ENCODE results near the gene COMT.

Gene COMT

DNA sequence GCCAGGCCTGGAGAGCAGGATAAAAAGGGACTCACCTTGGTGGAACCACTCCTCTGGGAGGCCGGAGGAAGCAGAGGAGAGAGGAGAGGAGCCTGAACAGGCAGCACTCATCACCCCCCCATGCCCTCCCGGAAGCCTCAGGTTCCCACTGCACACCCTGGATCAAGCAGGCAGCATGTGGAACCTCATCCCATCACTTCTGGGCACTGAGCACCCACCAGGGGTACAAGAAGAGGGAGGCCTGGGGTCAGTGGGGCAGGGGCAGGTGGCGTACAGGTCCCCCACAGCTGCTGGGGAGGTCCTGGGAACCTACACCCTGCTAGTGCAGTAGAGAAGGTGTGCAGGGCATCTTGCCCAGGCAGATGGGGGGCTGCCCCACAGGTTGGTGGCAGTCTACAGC lies 35.1 kb downstream of the COMT start:
- Histone ChIP-seq H3K4me1 (ENCODE audit: control insufficient read depth in 5 of 5, insufficient read depth in 5 of 5, low read length in 5 of 5) (peaks cover 0 to 15% (median 0%) of the 10 kb centered on the region in 5 donors), H3K4me3 (ENCODE audit: low read depth in 1 of 5, low read length in 5 of 5) (no peak overlapping the region), H3K9me3 (ENCODE audit: control insufficient read depth in 5 of 5, low read length in 5 of 5) (no peaks in the 10 kb centered on the region), H3K36me3 (ENCODE audit: control insufficient read depth in 5 of 5, insufficient read depth in 5 of 5, low read length in 5 of 5) (peaks cover 0 to 63% (median 49%) of the 10 kb centered on the region in 5 donors), H3K27me3 (ENCODE audit: control insufficient read depth in 5 of 5, insufficient read depth in 4 of 5, low read length in 5 of 5) (no peaks in the 10 kb centered on the region), H3K27ac (ENCODE audit: low read depth, low read length) (no peak overlapping the region), H3K9ac (ENCODE audit: low read length in 5 of 5) (no peak overlapping the region)

GRCh38 chr22:19977296-19978243 lies 36.0 kb downstream of the COMT start:
- Histone ChIP-seq H3K4me3 (ENCODE audit: low read depth in 1 of 5, low read length in 5 of 5) (no peak overlapping the region), H3K9me3 (ENCODE audit: control insufficient read depth in 5 of 5, low read length in 5 of 5) (no peaks in the 10 kb centered on the region), H3K27ac (ENCODE audit: low read depth, low read length) (no peak overlapping the region), H3K9ac (ENCODE audit: low read length in 5 of 5) (no peak overlapping the region), H3K27me3 (ENCODE audit: control insufficient read depth in 5 of 5, insufficient read depth in 4 of 5, low read length in 5 of 5) (no peaks in the 10 kb centered on the region), H3K36me3 (ENCODE audit: control insufficient read depth in 5 of 5, insufficient read depth in 5 of 5, low read length in 5 of 5) (peaks cover 0 to 57% (median 45%) of the 10 kb centered on the region in 5 donors), H3K4me1 (ENCODE audit: control insufficient read depth in 5 of 5, insufficient read depth in 5 of 5, low read length in 5 of 5) (peaks cover 0 to 15% (median 0%) of the 10 kb centered on the region in 5 donors)

GRCh38 chr22:19978748-19979147 lies 37.2 kb downstream of the COMT start:
- Histone ChIP-seq H3K4me3 (ENCODE audit: low read depth in 1 of 5, low read length in 5 of 5) (no peak overlapping the region), H3K4me1 (ENCODE audit: control insufficient read depth in 5 of 5, insufficient read depth in 5 of 5, low read length in 5 of 5) (peaks cover 0 to 15% (median 0%) of the 10 kb centered on the region in 5 donors), H3K9ac (ENCODE audit: low read length in 5 of 5) (no peak overlapping the region), H3K27me3 (ENCODE audit: control insufficient read depth in 5 of 5, insufficient read depth in 4 of 5, low read length in 5 of 5) (no peaks in the 10 kb centered on the region), H3K9me3 (ENCODE audit: control insufficient read depth in 5 of 5, low read length in 5 of 5) (no peaks in the 10 kb centered on the region), H3K36me3 (ENCODE audit: control insufficient read depth in 5 of 5, insufficient read depth in 5 of 5, low read length in 5 of 5) (peaks cover 0 to 49% (median 38%) of the 10 kb centered on the region in 5 donors), H3K27ac (ENCODE audit: low read depth, low read length) (no peak overlapping the region)

GRCh38 chr22:19979712-19980493 lies 38.3 kb downstream of the COMT start:
- Histone ChIP-seq H3K4me1 (ENCODE audit: control insufficient read depth in 5 of 5, insufficient read depth in 5 of 5, low read length in 5 of 5) (peaks cover 0 to 13% (median 2%) of the 10 kb centered on the region in 5 donors), H3K9me3 (ENCODE audit: control insufficient read depth in 5 of 5, low read length in 5 of 5) (no peaks in the 10 kb centered on the region), H3K4me3 (ENCODE audit: low read depth in 1 of 5, low read length in 5 of 5) (no peak overlapping the region), H3K27me3 (ENCODE audit: control insufficient read depth in 5 of 5, insufficient read depth in 4 of 5, low read length in 5 of 5) (no peaks in the 10 kb centered on the region), H3K27ac (ENCODE audit: low read depth, low read length) (no peak overlapping the region), H3K9ac (ENCODE audit: low read length in 5 of 5) (no peak overlapping the region), H3K36me3 (ENCODE audit: control insufficient read depth in 5 of 5, insufficient read depth in 5 of 5, low read length in 5 of 5) (peaks cover 0 to 48% (median 36%) of the 10 kb centered on the region in 5 donors)

GRCh38 chr22:19980766-19981165 lies 39.2 kb downstream of the COMT start:
- no peaks in the 10 kb centered on the region for H3K27me3 ChIP-seq (ENCODE audit: control insufficient read depth in 5 of 5, insufficient read depth in 4 of 5, low read length in 5 of 5)
- H3K4me3 ChIP-seq (ENCODE audit: low read depth in 1 of 5, low read length in 5 of 5) = no peak overlapping the region
- H3K4me1 ChIP-seq (ENCODE audit: control insufficient read depth in 5 of 5, insufficient read depth in 5 of 5, low read length in 5 of 5) = peaks cover 0 to 13% (median 7%) of the 10 kb centered on the region in 5 donors
- peaks cover 0 to 48% (median 36%) of the 10 kb centered on the region in 5 donors for H3K36me3 ChIP-seq (ENCODE audit: control insufficient read depth in 5 of 5, insufficient read depth in 5 of 5, low read length in 5 of 5)
- H3K9ac ChIP-seq (ENCODE audit: low read length in 5 of 5) = no peak overlapping the region
- no peak overlapping the region for H3K27ac ChIP-seq (ENCODE audit: low read depth, low read length)
- H3K9me3 ChIP-seq (ENCODE audit: control insufficient read depth in 5 of 5, low read length in 5 of 5) = no peaks in the 10 kb centered on the region

DNA sequence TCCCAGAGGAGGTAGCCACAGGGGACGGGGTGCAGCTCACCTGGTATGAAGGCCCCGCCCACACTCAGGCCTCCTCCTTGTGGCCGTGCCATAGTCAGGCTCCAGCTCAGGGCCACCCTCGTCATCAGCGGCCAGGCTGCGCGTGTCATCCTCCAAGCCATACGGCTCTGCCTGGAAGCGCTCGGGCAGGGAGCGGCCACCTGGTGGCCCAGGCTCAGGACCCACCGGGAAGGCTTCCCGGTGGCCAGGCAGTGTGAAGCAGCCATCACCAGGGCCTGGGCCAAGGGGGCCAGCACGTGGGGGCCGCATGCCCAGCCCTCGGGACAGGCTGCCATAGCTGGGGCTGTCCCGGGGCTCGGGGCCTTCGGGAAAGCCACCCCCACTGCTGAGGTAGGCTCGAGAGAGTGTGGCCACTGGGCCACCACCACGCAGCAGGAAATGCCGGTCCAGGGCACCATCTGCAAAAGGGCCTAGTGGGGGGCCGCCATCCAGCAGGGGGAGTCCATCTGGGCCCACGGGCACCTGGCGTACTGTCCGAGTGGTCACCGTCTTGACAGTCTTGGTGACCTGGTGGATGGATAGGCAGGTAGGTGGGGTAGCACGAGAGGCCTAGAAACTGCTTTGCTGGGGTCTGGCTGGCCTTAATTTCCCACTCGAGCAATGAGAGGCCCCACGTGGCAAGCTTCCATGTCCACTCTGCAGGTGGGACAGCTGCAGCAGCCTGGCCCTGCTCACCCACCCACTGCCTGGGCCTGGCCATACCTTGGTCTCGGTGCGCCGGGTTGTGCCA lies 39.8 kb downstream of the COMT start:
- no peaks in the 10 kb centered on the region for H3K9me3 ChIP-seq (ENCODE audit: control insufficient read depth in 5 of 5, low read length in 5 of 5)
- peaks cover 0 to 48% (median 36%) of the 10 kb centered on the region in 5 donors for H3K36me3 ChIP-seq (ENCODE audit: control insufficient read depth in 5 of 5, insufficient read depth in 5 of 5, low read length in 5 of 5)
- H3K9ac ChIP-seq (ENCODE audit: low read length in 5 of 5) = no peak overlapping the region
- H3K4me1 ChIP-seq (ENCODE audit: control insufficient read depth in 5 of 5, insufficient read depth in 5 of 5, low read length in 5 of 5) = peaks cover 3 to 18% (median 13%) of the 10 kb centered on the region in 5 donors
- H3K4me3 ChIP-seq (ENCODE audit: low read depth in 1 of 5, low read length in 5 of 5) = no peak overlapping the region
- H3K27ac ChIP-seq (ENCODE audit: low read depth, low read length) = no peak overlapping the region
- H3K27me3 ChIP-seq (ENCODE audit: control insufficient read depth in 5 of 5, insufficient read depth in 4 of 5, low read length in 5 of 5) = no peaks in the 10 kb centered on the region

DNA sequence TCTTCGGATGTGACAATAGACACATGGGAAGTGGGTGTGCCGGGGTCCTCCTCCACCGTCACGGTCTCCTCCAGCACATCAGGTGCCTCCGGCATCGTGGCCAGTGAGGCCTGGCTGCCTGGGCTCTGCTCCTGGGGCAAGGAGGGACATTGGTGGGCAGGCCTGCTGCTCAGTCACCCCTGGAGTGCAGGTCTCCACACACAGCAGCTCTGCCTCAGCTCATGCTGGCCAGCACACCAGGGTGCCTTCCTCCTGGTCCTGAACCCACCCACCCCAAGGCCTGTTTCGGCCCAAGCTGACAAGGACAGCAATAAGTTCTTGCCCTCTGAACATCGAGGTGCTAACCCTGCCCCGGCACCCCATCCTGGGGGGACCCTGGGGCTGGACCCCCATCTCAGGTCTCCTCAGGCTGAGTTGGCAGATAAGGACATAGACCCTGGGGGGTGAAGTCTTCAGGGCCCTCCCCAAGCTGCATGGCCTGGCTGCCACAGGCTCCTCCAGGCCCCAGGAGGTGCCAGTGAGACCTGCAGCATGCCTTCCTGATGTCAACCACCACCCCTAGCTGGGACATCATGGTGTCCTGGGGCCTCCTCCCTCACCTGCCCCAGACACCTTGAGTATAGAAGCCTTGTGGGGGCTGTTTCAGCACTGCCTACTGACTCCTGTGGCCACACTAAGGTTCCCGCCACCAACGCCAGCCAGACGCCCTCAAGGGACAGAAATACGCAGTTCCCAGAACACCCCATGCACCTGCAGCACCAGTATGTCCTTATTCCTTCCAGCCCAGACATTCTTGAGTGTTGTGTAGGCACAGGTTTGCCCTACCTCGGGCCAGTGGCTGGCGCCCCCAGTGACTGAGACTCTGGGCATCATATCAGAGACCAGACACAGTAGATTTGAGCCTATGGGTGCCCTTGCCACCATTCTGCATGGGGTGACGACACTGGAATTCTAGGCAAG lies 40.7 kb downstream of the COMT start:
- Histone ChIP-seq H3K27me3 (ENCODE audit: control insufficient read depth in 5 of 5, insufficient read depth in 4 of 5, low read length in 5 of 5) (no peaks in the 10 kb centered on the region), H3K9ac (ENCODE audit: low read length in 5 of 5) (no peak overlapping the region), H3K4me3 (ENCODE audit: low read depth in 1 of 5, low read length in 5 of 5) (no peak overlapping the region), H3K4me1 (ENCODE audit: control insufficient read depth in 5 of 5, insufficient read depth in 5 of 5, low read length in 5 of 5) (peaks cover 3 to 24% (median 19%) of the 10 kb centered on the region in 5 donors), H3K9me3 (ENCODE audit: control insufficient read depth in 5 of 5, low read length in 5 of 5) (no peaks in the 10 kb centered on the region), H3K36me3 (ENCODE audit: control insufficient read depth in 5 of 5, insufficient read depth in 5 of 5, low read length in 5 of 5) (peaks cover 0 to 45% (median 36%) of the 10 kb centered on the region in 5 donors), H3K27ac (ENCODE audit: low read depth, low read length) (no peak overlapping the region)

DNA sequence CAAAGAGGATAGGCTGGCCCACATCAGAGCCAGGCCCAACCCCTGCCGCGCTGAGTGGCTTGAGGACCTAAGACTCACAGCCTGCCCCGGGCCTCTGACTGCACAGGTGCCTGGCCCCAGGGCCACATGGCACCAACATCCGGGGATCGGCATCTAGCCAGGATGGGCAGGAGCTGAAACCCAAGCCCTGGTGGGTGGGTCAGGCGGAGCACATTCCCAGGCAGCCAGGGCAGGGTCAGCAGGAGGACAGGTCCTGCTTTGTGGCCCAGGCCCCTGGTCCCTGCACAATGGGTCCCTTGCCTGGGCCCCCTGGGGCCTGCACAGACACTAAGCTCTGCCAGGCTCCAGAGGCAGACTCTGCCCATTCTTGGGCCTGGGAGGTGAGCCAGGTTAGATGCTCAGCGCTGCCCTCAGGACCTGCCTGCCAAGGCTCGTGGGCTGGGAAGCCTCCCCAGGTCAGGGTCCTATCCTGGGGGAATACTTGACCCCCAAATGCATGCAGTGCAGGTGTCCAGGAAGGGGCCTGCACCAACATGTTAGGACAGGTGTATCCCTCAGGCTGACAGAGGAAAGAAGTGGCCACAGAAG lies 41.5 kb downstream of the COMT start:
- H3K4me3 ChIP-seq (ENCODE audit: low read depth in 1 of 5, low read length in 5 of 5) = no peak overlapping the region
- H3K36me3 ChIP-seq (ENCODE audit: control insufficient read depth in 5 of 5, insufficient read depth in 5 of 5, low read length in 5 of 5) = peaks cover 0 to 39% (median 32%) of the 10 kb centered on the region in 5 donors
- no peak overlapping the region for H3K9ac ChIP-seq (ENCODE audit: low read length in 5 of 5)
- H3K4me1 ChIP-seq (ENCODE audit: control insufficient read depth in 5 of 5, insufficient read depth in 5 of 5, low read length in 5 of 5) = peaks cover 3 to 33% (median 23%) of the 10 kb centered on the region in 5 donors
- no peaks in the 10 kb centered on the region for H3K27me3 ChIP-seq (ENCODE audit: control insufficient read depth in 5 of 5, insufficient read depth in 4 of 5, low read length in 5 of 5)
- H3K27ac ChIP-seq (ENCODE audit: low read depth, low read length) = no peak overlapping the region
- no peaks in the 10 kb centered on the region for H3K9me3 ChIP-seq (ENCODE audit: control insufficient read depth in 5 of 5, low read length in 5 of 5)
